BLaER1 (cell line): ENCODE measurements around the gene AHI1.

Experiments used
- H3K27ac ChIP-seq: shearing (Covaris generic); formaldehyde crosslinking; 2 replicates; pipeline ENCODE4 v1.8.1; 2022
- H3K27me3 ChIP-seq: shearing (Covaris generic); formaldehyde crosslinking; 2 replicates; pipeline ENCODE4 v1.8.1; 2022
- H3K36me3 ChIP-seq: shearing (Covaris generic); formaldehyde crosslinking; 2 replicates; pipeline ENCODE4 v1.8.1; 2022
- H3K4me1 ChIP-seq: shearing (Covaris generic); formaldehyde crosslinking; 2 replicates; pipeline ENCODE4 v1.8.1; 2022
- H3K4me2 ChIP-seq: shearing (Covaris generic); formaldehyde crosslinking; 2 replicates; pipeline ENCODE4 v1.8.1; 2022
- H3K4me3 ChIP-seq: shearing (Covaris generic); formaldehyde crosslinking; 2 replicates; pipeline ENCODE4 v1.8.1; 2022
- H3K9ac ChIP-seq: shearing (Covaris generic); formaldehyde crosslinking; 2 replicates; pipeline ENCODE4 v1.8.1; 2022
- H3K9me3 ChIP-seq: shearing (Covaris generic); formaldehyde crosslinking; 2 replicates; pipeline ENCODE4 v1.8.1; 2022
- H4K20me1 ChIP-seq: shearing (Covaris generic); formaldehyde crosslinking; 2 replicates; pipeline ENCODE4 v1.8.1; 2022
- Cebpa-rat ChIP-seq: shearing (Covaris generic); IDR thresholded peaks from 2 replicates; pipeline ENCODE4 v1.8.1; 2022

AHI1 gene

GRCh38 chr6:135465307-135465706 is 32.2 kb downstream of the AHI1 start:
- Histone ChIP-seq H3K9ac (no peak overlapping the region), H3K4me3 (no peak overlapping the region), H3K27me3 (no peaks in the 10 kb centered on the region), H3K36me3 (peaks cover 32% of the 10 kb centered on the region), H3K9me3 (peaks cover 3% of the 10 kb centered on the region; the same call in 1 of the 2 replicates), H3K4me1 (no peaks in the 10 kb centered on the region), H3K4me2 (no peak overlapping the region), H4K20me1 (no peaks in the 10 kb centered on the region), H3K27ac (no peak overlapping the region)
- no peak for TF ChIP-seq Cebpa-rat

DNA sequence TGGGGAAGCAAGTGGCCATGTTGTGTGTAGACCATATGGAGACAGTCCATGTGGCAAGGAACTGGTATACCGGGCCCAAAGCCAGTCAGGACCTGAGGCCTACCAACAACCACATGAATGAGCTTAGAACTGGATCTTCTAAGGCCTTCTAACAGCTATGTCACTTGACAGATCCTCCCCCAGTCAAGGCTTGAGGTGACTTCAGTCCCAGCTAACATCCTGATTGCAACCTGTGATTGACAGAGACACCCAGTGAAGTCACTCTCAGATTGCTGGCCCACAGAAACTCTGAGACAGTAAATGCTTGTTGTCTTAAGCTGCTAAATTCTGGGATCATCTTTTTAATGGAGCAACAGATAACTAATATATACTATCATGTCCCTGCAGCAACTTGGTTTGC is 32.9 kb downstream of the AHI1 start:
- Histone ChIP-seq H3K27ac (no peak overlapping the region), H4K20me1 (no peaks in the 10 kb centered on the region), H3K4me3 (no peak overlapping the region), H3K4me1 (no peaks in the 10 kb centered on the region), H3K36me3 (peaks cover 29% of the 10 kb centered on the region), H3K4me2 (no peak overlapping the region), H3K9me3 (no peaks in the 10 kb centered on the region; the same call in 1 of the 2 replicates), H3K27me3 (no peaks in the 10 kb centered on the region), H3K9ac (no peak overlapping the region)
- TF ChIP-seq Cebpa-rat: no peak

GRCh38 chr6:135461208-135461607 is 36.3 kb downstream of the AHI1 start:
- Histone ChIP-seq H3K27me3 (no peaks in the 10 kb centered on the region), H4K20me1 (no peaks in the 10 kb centered on the region), H3K4me1 (no peaks in the 10 kb centered on the region), H3K27ac (no peak overlapping the region), H3K4me2 (no peak overlapping the region), H3K36me3 (peaks cover 31% of the 10 kb centered on the region), H3K9me3 (no peaks in the 10 kb centered on the region), H3K9ac (no peak overlapping the region), H3K4me3 (no peak overlapping the region)
- no peak for TF ChIP-seq Cebpa-rat

DNA sequence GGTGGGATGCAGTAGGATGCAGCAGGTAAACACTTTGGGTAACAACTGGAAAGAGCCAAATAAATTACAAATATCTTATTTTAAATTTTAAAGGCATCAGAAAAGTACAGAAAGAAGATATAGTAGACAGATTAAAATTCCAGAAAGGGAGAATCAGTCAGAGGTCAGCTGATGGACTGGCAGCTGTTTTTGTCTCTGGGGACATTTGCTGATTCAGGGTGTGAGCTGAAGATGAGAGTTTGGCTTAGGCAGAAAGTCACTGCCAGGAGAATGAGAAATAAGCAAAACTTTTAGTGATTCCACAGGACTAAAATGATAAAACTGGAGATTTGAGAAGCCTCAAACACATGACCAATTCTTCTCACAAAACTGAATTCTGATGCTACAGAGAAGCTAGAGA is 39.5 kb downstream of the AHI1 start:
- no peaks in the 10 kb centered on the region for H3K9me3 ChIP-seq
- no peak overlapping the region for H3K27ac ChIP-seq
- TF ChIP-seq Cebpa-rat: no peak
- H3K9ac ChIP-seq: no peak overlapping the region
- no peaks in the 10 kb centered on the region for H3K4me1 ChIP-seq
- H4K20me1 ChIP-seq: no peaks in the 10 kb centered on the region
- peaks cover 13% of the 10 kb centered on the region for H3K36me3 ChIP-seq
- no peak overlapping the region for H3K4me3 ChIP-seq
- H3K4me2 ChIP-seq: no peak overlapping the region
- H3K27me3 ChIP-seq: no peaks in the 10 kb centered on the region

- TF ChIP-seq Cebpa-rat: no peak
- H3K4me3 ChIP-seq: no peak overlapping the region
- H4K20me1 ChIP-seq: no peaks in the 10 kb centered on the region
- H3K4me1 ChIP-seq: no peaks in the 10 kb centered on the region
- no peaks in the 10 kb centered on the region for H3K27me3 ChIP-seq
- H3K4me2 ChIP-seq: no peak overlapping the region
- H3K36me3 ChIP-seq: peaks cover 7% of the 10 kb centered on the region; the same call in 1 of the 2 replicates
- H3K9me3 ChIP-seq: no peaks in the 10 kb centered on the region
- H3K27ac ChIP-seq: no peak overlapping the region
- no peak overlapping the region for H3K9ac ChIP-seq
These were observed 45.8 kb downstream of the AHI1 start for GRCh38 chr6:135451617-135452190.

DNA sequence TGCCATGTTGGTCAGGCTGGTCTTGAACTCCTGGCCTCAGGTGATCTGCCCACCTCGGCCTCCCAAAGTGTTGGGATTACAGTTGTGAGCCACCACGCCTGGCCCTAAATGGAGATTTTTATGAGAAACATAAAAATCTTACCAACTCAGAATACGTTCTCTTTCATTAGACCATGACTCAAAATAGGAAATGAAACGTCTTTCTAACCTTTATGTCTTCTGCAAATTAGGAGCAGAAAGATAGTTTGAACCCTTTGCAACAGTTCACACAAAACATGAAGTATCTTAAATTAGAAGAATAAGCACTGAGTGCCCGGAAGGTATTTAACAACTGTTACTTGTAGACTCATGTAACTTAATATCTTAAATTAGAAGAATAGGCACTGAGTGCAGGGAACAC is 48.3 kb downstream of the AHI1 start:
- H4K20me1 ChIP-seq: no peaks in the 10 kb centered on the region
- no peak for TF ChIP-seq Cebpa-rat
- no peak overlapping the region for H3K9ac ChIP-seq
- H3K4me3 ChIP-seq: no peak overlapping the region
- no peaks in the 10 kb centered on the region for H3K9me3 ChIP-seq
- H3K4me2 ChIP-seq: no peak overlapping the region
- H3K36me3 ChIP-seq: peaks cover 13% of the 10 kb centered on the region; the same call in 1 of the 2 replicates
- no peaks in the 10 kb centered on the region for H3K4me1 ChIP-seq
- H3K27ac ChIP-seq: no peak overlapping the region
- no peaks in the 10 kb centered on the region for H3K27me3 ChIP-seq

DNA sequence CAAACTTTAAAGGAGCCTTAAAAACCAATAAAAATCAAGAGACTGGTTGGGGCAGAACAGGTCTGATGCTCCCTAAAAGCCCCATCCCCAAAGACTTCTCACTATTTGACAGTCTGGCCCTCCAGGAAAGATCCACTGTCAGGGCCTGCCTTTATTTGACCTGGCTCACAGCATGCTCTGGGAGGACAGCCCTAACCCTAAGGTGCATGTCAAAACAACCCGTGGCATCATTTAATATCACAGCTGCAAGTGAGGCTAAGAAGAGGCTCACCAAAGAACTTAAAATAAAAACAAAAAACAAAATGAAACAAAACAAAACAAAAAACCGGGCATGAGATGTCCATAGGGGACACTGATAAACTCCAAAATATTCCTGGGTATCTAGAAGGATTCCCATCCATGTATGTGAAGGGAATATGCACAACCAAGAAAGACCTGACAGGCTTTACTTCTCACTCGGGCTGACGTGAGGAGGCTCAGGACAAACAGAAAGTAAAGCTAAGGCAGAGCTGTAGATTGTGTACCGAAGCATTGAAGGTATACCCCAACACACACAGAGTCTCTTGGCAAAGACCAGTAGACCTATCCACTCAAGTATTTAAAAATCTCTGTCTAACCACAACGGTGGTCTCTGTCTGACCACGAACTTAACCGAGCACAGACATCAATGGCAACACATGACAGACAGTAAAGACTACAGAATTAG is 57.3 kb downstream of the AHI1 start:
- H3K4me2 ChIP-seq: peak overlapping the region; percentile 69
- H3K27me3 ChIP-seq: no peaks in the 10 kb centered on the region
- H3K9ac ChIP-seq: peak overlapping the region; percentile 7; the same call in 1 of the 2 replicates
- H3K4me1 ChIP-seq: peaks cover 20% of the 10 kb centered on the region
- no peaks in the 10 kb centered on the region for H3K9me3 ChIP-seq
- H4K20me1 ChIP-seq: no peaks in the 10 kb centered on the region
- H3K27ac ChIP-seq: no peak overlapping the region
- no peak overlapping the region for H3K4me3 ChIP-seq
- no peak for TF ChIP-seq Cebpa-rat
- H3K36me3 ChIP-seq: peaks cover 23% of the 10 kb centered on the region

GRCh38 chr6:135439549-135439948 is 58.0 kb downstream of the AHI1 start:
- H3K4me1 ChIP-seq: peaks cover 20% of the 10 kb centered on the region
- no peak overlapping the region for H3K27ac ChIP-seq
- TF ChIP-seq Cebpa-rat: no peak
- no peaks in the 10 kb centered on the region for H4K20me1 ChIP-seq
- peak overlapping the region; percentile 69 for H3K4me2 ChIP-seq
- no peak overlapping the region for H3K9ac ChIP-seq
- H3K9me3 ChIP-seq: peaks cover 5% of the 10 kb centered on the region; the same call in 1 of the 2 replicates
- no peak overlapping the region for H3K4me3 ChIP-seq
- H3K36me3 ChIP-seq: peaks cover 28% of the 10 kb centered on the region
- no peaks in the 10 kb centered on the region for H3K27me3 ChIP-seq

DNA sequence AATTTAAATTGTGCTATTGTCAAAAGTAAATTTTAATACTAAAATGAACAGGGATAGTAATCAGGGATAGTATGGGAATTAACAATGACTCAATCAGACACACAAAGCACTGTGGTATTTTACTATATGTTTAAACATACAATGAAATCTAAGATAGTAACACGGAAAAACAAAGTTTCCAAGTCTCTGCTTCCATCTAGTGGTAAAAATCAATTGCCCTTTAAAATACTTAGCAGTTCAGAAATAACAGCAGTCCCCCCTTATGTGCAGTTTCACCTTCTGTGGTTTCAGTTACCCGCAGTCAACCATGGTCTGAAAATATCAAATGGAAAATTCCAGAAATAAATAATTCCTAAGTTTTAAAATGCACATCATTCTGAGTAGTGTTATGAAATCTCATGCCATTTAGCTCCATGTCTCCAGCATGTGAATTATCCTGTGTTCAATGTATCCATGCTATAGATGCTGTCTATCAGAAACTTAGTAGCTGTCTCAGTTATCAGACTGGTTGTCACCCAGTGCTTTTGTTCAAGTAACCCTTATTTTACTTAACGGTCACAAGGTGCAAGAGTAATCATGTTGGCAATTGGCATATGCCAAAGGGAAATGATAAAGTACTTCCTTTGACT is 58.5 kb downstream of the AHI1 start:
- Histone ChIP-seq H3K27me3 (no peaks in the 10 kb centered on the region), H3K4me3 (no peak overlapping the region), H3K9ac (no peak overlapping the region), H4K20me1 (no peaks in the 10 kb centered on the region), H3K27ac (no peak overlapping the region), H3K9me3 (peaks cover 7% of the 10 kb centered on the region; the same call in 1 of the 2 replicates), H3K4me1 (peaks cover 20% of the 10 kb centered on the region), H3K4me2 (peak overlapping the region; percentile 69), H3K36me3 (peaks cover 24% of the 10 kb centered on the region)
- TF ChIP-seq Cebpa-rat: no peak

- Histone ChIP-seq H3K4me1 (peaks cover 11% of the 10 kb centered on the region), H3K27me3 (no peaks in the 10 kb centered on the region), H4K20me1 (no peaks in the 10 kb centered on the region), H3K9me3 (peaks cover 7% of the 10 kb centered on the region; the same call in 1 of the 2 replicates), H3K9ac (no peak overlapping the region), H3K4me3 (no peak overlapping the region), H3K36me3 (peaks cover 22% of the 10 kb centered on the region), H3K27ac (no peak overlapping the region), H3K4me2 (no peak overlapping the region)
- TF ChIP-seq Cebpa-rat: no peak
These were observed 62.5 kb downstream of the AHI1 start for GRCh38 chr6:135434991-135435390.
